Measurements from ENCODE around the gene THOC6.

The THOC6 gene

GRCh38 chr16:2992383-2993081, 31.3 kb upstream of the THOC6 start:
- DNase-seq: no peak

DNA sequence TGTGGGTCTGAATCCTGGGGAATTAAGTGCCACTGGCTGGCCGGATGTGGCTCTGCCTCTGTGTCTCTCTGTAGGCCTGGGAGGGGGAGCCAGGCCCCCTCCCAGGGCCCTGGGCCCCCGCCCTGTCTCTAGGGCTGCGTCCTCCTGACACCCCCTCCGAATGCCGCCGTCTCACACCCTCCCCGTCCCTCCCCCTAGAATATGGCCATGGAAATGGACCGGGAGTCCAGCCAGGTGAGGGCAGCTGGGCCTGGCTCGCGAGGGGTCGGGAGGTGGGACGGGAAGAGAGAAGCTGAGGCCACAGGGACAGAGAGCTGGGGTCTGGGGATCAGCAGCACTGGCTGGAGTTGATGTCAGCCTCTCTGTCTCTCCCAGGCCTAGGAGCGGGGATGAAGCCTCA, 27.5 kb upstream of the THOC6 start:
- no peak for DNase-seq

DNA sequence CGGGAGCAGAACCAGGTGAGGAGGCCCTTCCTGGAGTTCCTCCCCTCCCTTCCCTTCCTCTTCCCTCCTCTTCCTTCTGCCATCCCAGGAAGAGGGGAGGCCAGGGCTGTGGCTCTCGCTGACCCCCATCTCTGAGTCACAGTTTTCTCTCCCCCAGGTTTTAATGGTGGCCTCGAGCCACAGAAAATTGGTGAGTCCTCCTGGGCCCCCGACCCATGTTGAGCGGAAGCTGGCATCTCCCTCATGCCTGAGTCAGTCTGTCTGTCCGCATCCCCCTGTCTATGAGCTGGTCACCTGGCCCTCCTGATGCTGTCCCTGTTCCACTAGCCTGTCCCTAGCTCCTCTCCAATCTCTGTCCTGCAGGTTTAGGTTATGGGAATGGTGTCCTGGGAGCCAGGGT, 23.9 kb upstream of the THOC6 start:
- DNase-seq: no peak

GRCh38 chr16:3000540-3000939, 23.3 kb upstream of the THOC6 start:
- no peak for DNase-seq

DNA sequence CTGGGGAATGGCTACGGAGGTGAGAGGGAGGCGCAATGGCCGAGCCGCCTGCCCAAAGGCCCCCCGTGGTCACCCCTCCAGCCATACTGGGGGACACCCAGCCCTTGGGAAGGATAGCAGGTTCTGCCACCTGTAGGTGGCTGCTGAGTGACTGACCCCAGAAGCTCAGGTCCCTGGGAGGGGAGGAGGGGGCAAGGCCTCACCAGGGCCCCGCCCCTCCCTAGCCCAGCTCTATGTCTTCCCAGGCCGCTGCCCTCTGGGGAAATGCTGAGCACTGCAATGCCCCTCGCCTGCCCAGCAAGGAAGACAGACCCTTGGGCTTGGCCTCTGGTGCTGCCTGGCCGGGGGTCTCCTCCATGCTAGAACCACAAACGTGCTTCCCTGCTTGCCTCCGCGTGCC, 22.5 kb upstream of the THOC6 start:
- no peak for DNase-seq

- DNase-seq: peak; percentile 97
These were observed 20.1 kb upstream of the THOC6 start for GRCh38 chr16:3003582-3004270.

DNA sequence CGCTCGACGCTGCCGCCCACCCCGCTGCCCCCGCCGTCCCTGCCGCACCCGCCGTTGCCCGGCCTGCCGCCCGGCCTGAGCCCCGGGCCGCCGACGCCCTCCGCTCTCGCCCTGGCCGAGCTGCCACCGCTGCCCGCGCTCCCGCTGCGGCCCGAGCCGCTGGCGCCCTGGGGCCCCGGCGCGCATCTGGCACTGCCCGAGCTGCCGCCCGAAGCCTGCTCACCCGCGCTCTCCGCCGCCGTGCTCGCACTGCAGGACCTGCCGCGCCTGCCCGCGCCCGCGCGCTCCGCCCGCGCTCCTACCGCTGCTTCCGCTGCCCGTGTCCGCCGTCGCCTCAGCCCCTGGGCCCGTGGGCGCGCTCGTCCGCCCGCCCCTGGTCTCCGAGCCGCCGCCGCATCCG, 19.5 kb upstream of the THOC6 start:
- DNase-seq: no peak

DNA sequence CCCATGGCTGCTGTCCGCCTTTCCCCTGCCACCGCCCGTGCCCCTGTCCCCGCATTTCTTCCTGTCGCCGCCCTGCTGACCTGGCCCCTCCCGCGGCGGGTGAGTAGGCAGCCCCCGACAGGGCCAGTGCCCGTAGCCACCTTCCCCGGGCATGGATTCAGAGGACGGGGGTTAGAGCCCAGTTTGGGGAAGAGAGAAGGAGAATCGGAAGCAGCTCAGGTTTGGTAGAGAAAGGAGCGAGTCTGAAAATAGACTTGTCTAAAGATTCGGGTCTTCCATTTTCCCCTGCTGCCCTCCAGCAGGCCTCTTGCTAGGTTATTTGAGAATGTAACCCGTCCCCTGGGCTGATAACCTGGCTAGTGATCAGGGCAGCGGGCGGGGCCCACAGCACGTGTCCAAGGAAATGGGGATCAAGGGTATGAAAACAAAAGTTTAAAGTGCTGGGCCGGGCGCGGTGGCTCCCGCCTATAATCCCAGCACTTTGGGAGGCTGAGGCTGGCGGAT, 19.0 kb upstream of the THOC6 start:
- DNase-seq: no peak

DNA sequence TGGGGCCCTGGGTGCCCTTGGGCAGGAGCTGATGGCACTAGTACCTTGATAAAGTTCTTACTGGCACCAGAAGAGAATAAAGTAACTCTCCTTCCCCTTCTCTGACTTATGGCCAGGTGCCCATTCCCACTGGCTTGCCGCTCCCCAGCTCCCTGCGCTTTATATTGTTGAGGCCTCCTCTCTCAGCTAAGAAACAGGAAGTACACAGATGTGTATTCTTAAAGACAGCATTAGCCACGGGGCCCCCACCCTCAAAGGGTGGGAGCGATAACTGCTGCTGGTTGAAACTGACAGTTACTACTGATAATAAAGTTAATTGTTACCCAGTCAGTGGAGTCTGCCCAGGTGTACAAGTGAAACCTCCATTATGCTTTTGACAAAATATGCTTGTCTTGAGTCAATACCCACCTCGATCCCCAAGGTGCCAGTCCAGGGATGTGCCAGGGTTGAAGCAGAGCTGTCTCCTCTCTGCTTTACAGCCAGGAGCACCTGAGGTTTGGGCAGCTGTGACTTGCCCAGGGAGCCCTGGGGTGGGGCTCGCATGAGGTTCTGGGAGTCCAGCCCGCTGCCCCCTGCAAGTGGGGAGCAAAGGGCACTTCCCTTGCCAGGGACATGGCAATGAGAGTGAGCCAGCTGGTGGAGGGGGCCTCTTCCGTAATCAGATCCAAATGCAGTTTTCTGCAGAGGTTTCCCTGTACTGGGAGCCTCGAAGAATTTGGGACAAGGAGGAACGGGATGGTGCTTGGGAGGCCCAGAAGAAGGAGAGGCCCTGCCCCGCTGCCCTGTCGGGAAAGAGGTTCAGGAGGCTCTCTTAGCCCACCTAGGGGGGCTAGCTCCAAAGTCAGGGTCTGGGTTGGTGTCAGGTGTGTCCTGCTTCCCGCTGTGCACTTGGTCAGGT, 16.5 kb upstream of the THOC6 start:
- DNase-seq: no peak

DNA sequence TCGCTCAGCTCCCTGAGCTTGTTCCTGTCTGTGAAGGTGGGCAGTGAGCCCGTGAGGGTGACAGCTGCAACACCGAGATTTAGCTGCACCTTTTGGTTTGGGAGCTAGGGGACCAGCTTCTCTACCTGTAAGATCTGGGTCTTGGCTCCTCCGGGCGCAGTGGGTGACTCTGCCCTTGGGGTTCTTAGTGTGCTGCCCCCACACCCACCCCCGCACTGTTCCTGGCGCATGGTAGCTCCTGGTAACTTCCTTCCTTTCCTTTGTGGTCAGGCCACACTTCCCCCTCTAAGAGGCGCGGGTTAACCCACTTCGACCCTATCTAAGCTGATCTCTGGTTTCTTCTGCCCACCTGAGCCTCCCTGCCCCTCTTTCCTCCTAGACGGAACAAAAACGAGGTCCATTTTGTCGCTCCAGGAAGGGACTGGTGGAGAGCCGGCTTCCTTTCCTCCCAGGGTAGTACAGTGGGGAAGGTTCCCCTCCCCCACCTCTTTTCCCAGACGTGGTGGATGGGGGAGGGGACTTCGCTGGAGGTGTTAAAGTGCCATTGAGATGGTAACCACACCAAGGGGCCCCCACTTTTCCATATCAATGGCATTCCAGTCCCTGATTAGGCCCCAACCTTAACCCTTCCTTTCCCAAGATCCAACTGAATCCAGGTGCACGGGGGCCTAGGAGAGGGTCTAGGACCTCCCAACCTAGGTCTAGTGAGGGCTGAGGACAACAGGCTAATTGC, 15.7 kb upstream of the THOC6 start:
- DNase-seq: no peak

GRCh38 chr16:3008690-3009037, 15.2 kb upstream of the THOC6 start:
- no peak for DNase-seq

DNA sequence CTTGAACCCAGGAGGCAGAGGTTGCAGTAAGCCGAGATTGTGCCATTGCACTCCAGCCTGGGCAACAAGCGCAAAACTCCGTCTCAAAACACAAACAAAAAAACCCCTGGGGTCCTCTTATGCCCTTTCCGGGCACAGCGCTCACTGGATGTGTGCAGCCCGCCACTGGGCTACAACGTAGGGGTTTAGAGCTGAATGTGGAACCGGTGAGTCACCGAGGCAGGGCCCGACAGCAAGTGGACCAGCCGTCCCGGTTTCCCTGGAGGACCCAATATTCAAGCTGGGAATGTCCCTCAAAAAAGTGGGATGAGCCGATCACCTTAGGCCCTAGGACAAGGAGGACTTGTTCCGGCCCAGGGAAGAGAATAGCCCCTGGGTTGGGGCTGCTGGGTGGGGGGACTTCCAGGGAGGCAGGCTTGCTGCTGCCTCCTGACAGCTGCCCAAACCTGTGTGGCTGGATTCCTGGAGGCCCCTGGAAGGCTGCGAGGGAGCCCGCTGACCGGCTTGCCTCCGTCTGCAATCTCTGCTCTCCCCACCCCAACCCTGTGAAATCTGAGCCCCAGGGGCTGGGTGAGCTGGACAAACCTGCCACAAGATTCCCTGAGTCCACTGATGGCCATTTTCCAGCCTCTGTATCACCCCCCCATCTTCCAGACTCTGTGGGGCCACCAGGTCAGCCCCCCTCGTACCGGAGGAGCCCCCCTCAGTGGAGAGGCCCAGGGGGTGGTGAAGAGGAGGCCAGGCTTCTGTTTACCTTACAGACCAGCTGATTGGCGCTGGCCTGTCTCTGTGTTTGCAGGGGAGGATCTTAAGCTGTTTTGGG, 14.1 kb upstream of the THOC6 start:
- no peak for DNase-seq

GRCh38 chr16:3010510-3010909, 13.3 kb upstream of the THOC6 start:
- DNase-seq: no peak

- DNase-seq: no peak
These were observed 11.6 kb upstream of the THOC6 start for GRCh38 chr16:3012246-3012645.

- DNase-seq: no peak
These were observed 10.9 kb upstream of the THOC6 start, which contains the start of gene CLDN9 for GRCh38 chr16:3012828-3013420. TSS of gene CLDN9 (plus strand) at chr16:3012923. CDS start at chr16:3013363, 440 bp downstream.

DNA sequence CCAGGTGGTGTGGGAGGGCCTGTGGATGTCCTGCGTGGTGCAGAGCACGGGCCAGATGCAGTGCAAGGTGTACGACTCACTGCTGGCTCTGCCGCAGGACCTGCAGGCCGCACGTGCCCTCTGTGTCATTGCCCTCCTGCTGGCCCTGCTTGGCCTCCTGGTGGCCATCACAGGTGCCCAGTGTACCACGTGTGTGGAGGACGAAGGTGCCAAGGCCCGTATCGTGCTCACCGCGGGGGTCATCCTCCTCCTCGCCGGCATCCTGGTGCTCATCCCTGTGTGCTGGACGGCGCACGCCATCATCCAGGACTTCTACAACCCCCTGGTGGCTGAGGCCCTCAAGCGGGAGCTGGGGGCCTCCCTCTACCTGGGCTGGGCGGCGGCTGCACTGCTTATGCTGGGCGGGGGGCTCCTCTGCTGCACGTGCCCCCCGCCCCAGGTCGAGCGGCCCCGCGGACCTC, 10.3 kb upstream of the THOC6 start:
- no peak for DNase-seq

- DNase-seq: no peak
These were observed 9.7 kb upstream of the THOC6 start for GRCh38 chr16:3013998-3014690.

DNA sequence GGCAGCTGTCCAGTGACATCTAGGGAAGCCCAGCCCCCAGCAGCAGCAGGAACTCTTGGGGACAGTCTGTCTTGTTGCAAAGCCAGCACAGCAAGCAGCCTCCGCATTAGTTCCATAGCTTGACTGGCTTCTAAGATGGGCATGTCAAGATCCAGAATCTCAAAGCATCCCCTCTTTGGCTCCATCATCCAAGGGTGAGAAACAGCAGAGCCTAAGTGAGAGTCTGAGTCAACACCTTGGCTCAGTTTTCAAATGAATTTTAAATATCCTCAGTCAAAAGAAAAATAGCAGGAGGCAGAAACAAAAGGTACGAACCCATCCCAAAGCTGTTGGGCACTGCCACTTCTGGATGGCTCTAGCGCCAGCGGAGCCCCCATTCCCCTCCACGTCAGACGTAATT, 8.9 kb upstream of the THOC6 start:
- no peak for DNase-seq

- DNase-seq: no peak
These were observed 7.8 kb upstream of the THOC6 start for GRCh38 chr16:3015865-3016521.

GRCh38 chr16:3017344-3017743, 6.5 kb upstream of the THOC6 start:
- no peak for DNase-seq
